Hepatocyte (in vitro differentiated cells): ENCODE data around the gene USP47. TPM values are rescaled to one million over a fixed set of nuclear protein-coding genes. Genes with fewer than 3 reads are reported as not detected.

Experiments used
- DNase-seq: peaks from one replicate; pipeline ENCODE4 v3.0.0-alpha.2; 2016; ENCODE audit warnings: low spot score
- H2AFZ ChIP-seq: fragments of 200-600 bp; sonication (generic); 2 replicates; pipeline ENCODE4 v1.6.0; 2016; ENCODE audit warnings: antibody characterized with exemption, mild to moderate bottlenecking
- H3K27ac ChIP-seq: fragments of 200-600 bp; sonication (generic); 2 replicates; pipeline ENCODE4 v1.5.1; 2016; ENCODE audit warnings: mild to moderate bottlenecking
- H3K27me3 ChIP-seq: fragments of 200-600 bp; sonication (generic); 2 replicates; pipeline ENCODE4 v1.6.1; 2016
- H3K36me3 ChIP-seq: fragments of 200-600 bp; sonication (generic); replicated peaks from 2 replicates; pipeline ENCODE4 v1.5.1; 2016; ENCODE audit warnings: low read depth; ENCODE audit not compliant: insufficient read depth
- H3K4me1 ChIP-seq: fragments of 200-600 bp; sonication (generic); 2 replicates; pipeline ENCODE4 v1.5.1; 2016; ENCODE audit warnings: mild to moderate bottlenecking, moderate library complexity; ENCODE audit not compliant: insufficient read depth
- H3K4me2 ChIP-seq: fragments of 200-600 bp; sonication (generic); 2 replicates; pipeline ENCODE4 v1.6.0; 2016
- H3K4me3 ChIP-seq: fragments of 200-600 bp; sonication (generic); 2 replicates; pipeline ENCODE4 v1.5.1; 2016; ENCODE audit warnings: mild to moderate bottlenecking
- H3K79me2 ChIP-seq: fragments of 200-600 bp; sonication (generic); 2 replicates; pipeline ENCODE4 v1.6.0; 2017; ENCODE audit warnings: mild to moderate bottlenecking
- H3K9me2 ChIP-seq: fragments of 200-600 bp; sonication (generic); replicated peaks from 2 replicates; pipeline ENCODE4 v1.6.0; 2017; ENCODE audit warnings: mild to moderate bottlenecking; ENCODE audit not compliant: insufficient read depth
- H3K9me3 ChIP-seq: fragments of 200-600 bp; sonication (generic); 2 replicates; pipeline ENCODE4 v1.5.1; 2016; ENCODE audit warnings: low read depth, mild to moderate bottlenecking
- H4K20me1 ChIP-seq: fragments of 200-600 bp; sonication (generic); 2 replicates; pipeline ENCODE4 v1.6.0; 2016; ENCODE audit warnings: mild to moderate bottlenecking; ENCODE audit not compliant: insufficient read depth, poor library complexity, severe bottlenecking
- CTCF ChIP-seq: fragments of 200-600 bp; sonication (generic); IDR thresholded peaks from 2 replicates; pipeline ENCODE4 v1.5.1; 2016; ENCODE audit warnings: antibody characterized with exemption, mild to moderate bottlenecking; ENCODE audit not compliant: poor library complexity
- EZH2 ChIP-seq: fragments of 200-600 bp; sonication (generic); IDR thresholded peaks from 2 replicates; pipeline ENCODE4 v1.6.1; 2016; ENCODE audit warnings: antibody characterized with exemption, mild to moderate bottlenecking, borderline replicate concordance
- EZH2phosphoT487 ChIP-seq: fragments of 200-600 bp; sonication (generic); IDR thresholded peaks from one replicate; pipeline ENCODE4 v1.6.1; 2018; ENCODE audit warnings: antibody characterized with exemption, mild to moderate bottlenecking, low read depth, moderate library complexity; ENCODE audit not compliant: unreplicated experiment, severe bottlenecking
- WGBS: methylation state at CpG from one replicate; pipeline ENCODE4 v1.1.6; 2016; ENCODE audit warnings: low lambda C conversion rate; ENCODE audit errors: missing lambda C conversion rate; 5-methylcytosine and 5-hydroxymethylcytosine counted together
- polyA plus RNA-seq: library from polyadenylated mRNA; unstranded; fragments of >200 nt; fragmentation: Nextera tagmentation; extraction: Ambion mirVana; gene quantifications from 2 replicates; pipeline ENCODE4 v1.2.1, GENCODE V29; 2016
- total RNA-seq: library from RNA; depleted of rRNA; stranded (reverse); fragments of >200 nt; gene quantifications from 2 replicates; pipeline ENCODE4 v1.2.3, GENCODE V29; 2014

USP47 gene
- total and polyA plus RNA-seq, 2 experiments from 2014 or later = 34.0 to 76.9 TPM

DNA sequence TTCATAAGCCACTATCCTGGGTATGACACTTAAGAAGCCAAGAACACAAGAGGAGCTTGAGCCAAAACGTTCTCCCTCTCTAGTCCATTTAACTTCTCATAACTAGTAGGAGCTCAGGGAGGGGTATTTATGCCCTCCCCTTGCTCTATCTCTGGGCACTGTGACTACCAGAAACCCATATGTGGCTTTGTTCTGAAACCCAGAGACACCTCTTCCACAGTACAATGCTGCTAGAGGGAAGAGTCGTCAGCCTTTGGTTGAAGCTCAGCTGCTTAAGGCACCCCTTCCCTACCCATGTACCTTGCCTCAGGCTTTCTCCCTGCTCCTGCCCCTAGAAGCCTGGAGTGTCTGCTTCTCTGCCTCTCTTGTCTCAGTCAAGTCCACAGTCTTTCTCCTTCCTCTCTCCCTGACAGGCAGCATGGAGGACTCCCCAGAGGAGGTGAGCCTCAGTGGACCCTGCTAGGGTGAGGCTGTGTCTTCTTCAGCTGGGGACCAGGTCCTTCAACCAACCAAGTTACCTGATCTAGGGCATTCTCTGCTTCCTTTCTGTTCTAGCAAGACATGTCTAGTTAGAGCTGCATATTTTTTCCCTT lies 23.1 kb upstream of the USP47 start:
- Histone ChIP-seq H3K79me2 (no peaks in the 10 kb centered on the region), H4K20me1 (no peaks in the 10 kb centered on the region), H3K27ac (no peak overlapping the region), H3K9me3 (no peaks in the 10 kb centered on the region), H3K4me3 (no peak overlapping the region), H3K9me2 (no peaks in the 10 kb centered on the region), H3K27me3 (no peaks in the 10 kb centered on the region), H2AFZ (no peak overlapping the region), H3K36me3 (no peaks in the 10 kb centered on the region), H3K4me2 (no peak overlapping the region), H3K4me1 (peaks cover 15% of the 10 kb centered on the region)
- no peak for DNase-seq
- 72% methylated on average over 2 of the region's 2 CpGs for WGBS
- no peak for TF ChIP-seq EZH2phosphoT487
- no peak for TF ChIP-seq CTCF
- TF ChIP-seq EZH2 = no peak

DNA sequence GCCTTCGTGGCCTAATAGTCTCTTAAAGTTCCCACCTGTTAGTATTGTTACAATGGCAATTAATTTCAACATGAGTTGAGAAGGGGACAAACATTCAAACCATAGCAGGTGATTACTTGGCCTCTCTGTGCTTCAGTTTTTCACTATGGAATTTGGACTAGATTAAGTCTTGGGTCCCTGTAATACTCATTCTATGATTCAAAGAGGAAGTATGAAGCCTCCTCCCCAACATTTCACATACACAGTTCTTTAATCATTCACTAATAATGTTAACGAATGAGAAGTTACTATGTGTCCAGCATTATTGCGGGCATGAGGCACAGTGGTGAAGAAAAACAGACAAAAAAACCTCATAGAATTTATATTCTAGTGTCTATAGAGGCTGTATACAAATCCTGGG lies 19.9 kb upstream of the USP47 start:
- no peaks in the 10 kb centered on the region for H3K9me3 ChIP-seq
- H2AFZ ChIP-seq = no peak overlapping the region
- no peak for DNase-seq
- H3K4me1 ChIP-seq = no peaks in the 10 kb centered on the region
- no peaks in the 10 kb centered on the region for H4K20me1 ChIP-seq
- H3K27ac ChIP-seq = no peak overlapping the region
- 70% methylated on average over 3 of the region's 3 CpGs for WGBS
- no peaks in the 10 kb centered on the region for H3K36me3 ChIP-seq
- H3K4me2 ChIP-seq = no peak overlapping the region
- H3K4me3 ChIP-seq = no peak overlapping the region
- no peaks in the 10 kb centered on the region for H3K27me3 ChIP-seq
- no peaks in the 10 kb centered on the region for H3K9me2 ChIP-seq
- no peaks in the 10 kb centered on the region for H3K79me2 ChIP-seq
- no peak for TF ChIP-seq EZH2
- TF ChIP-seq EZH2phosphoT487 = no peak
- no peak for TF ChIP-seq CTCF

- no peaks in the 10 kb centered on the region for H3K27me3 ChIP-seq
- no peak for DNase-seq
- TF ChIP-seq CTCF = no peak
- TF ChIP-seq EZH2 = no peak
- no peak for TF ChIP-seq EZH2phosphoT487
- no peak overlapping the region for H3K27ac ChIP-seq
- H3K4me2 ChIP-seq = no peak overlapping the region
- no peaks in the 10 kb centered on the region for H3K79me2 ChIP-seq
- H3K4me1 ChIP-seq = no peaks in the 10 kb centered on the region
- whole genome bisulfite sequencing = 76% methylated on average over 4 of the region's 4 CpGs
- no peak overlapping the region for H2AFZ ChIP-seq
- H3K9me2 ChIP-seq = no peaks in the 10 kb centered on the region
- H3K9me3 ChIP-seq = no peaks in the 10 kb centered on the region
- no peaks in the 10 kb centered on the region for H3K36me3 ChIP-seq
- H4K20me1 ChIP-seq = no peaks in the 10 kb centered on the region
- H3K4me3 ChIP-seq = no peak overlapping the region
These were observed 18.8 kb upstream of the USP47 start for GRCh38 chr11:11822946-11823345.
